Activated naive CD4-positive, alpha-beta T cell treated with anti-CD3 and anti-CD28 coated beads for 36 hours (primary cell): ENCODE measurements around the gene TMEM14A. TPM values are rescaled to one million over a fixed set of nuclear protein-coding genes. Genes with fewer than 3 reads are reported as not detected.

ENCODE experiments used
- CTCF ChIA-PET: fragments of 350-600 bp; sonication (Branson Sonifier 250); formaldehyde crosslinking; loops from one replicate; lab custom pipeline; 2021; ENCODE audit warnings: antibody characterized with exemption; lab: Charles Lee
- DNase-seq: peaks from one replicate; pipeline ENCODE4 v3.0.0-alpha.2; 2020
- H3K27ac Mint-ChIP-seq: one replicate; pipeline ENCODE4 v1.8.0; 2021; ENCODE audit warnings: mild to moderate bottlenecking, mixed read lengths
- H3K27me3 Mint-ChIP-seq: one replicate; pipeline ENCODE4 v1.8.0; 2021; ENCODE audit warnings: low read depth, mixed read lengths
- H3K36me3 Mint-ChIP-seq: one replicate; pipeline ENCODE4 v1.8.0; 2021; ENCODE audit warnings: low read depth, mixed read lengths
- H3K4me1 Mint-ChIP-seq: one replicate; pipeline ENCODE4 v1.8.0; 2021; ENCODE audit warnings: low read depth, mixed read lengths
- H3K4me3 Mint-ChIP-seq: one replicate; pipeline ENCODE4 v1.8.0; 2021; ENCODE audit warnings: mild to moderate bottlenecking, moderate library complexity, mixed read lengths
- H3K9me3 Mint-ChIP-seq: one replicate; pipeline ENCODE4 v1.8.0; 2021; ENCODE audit warnings: mixed read lengths
- intact Hi-C: fragments of 100-400 bp; cut with micrococcal nuclease; formaldehyde crosslinking; loops from one replicate; pipeline ENCODE4 v1.15.1; 2023
- total RNA-seq, 2 experiments: library from RNA; stranded (reverse); gene quantifications; one replicate each; pipeline ENCODE4 v1.2.3, GENCODE V29; 2021

The TMEM14A gene
- total RNA-seq, 2 experiments from 2014 or later, result 10.4 to 11.0 TPM

DNA sequence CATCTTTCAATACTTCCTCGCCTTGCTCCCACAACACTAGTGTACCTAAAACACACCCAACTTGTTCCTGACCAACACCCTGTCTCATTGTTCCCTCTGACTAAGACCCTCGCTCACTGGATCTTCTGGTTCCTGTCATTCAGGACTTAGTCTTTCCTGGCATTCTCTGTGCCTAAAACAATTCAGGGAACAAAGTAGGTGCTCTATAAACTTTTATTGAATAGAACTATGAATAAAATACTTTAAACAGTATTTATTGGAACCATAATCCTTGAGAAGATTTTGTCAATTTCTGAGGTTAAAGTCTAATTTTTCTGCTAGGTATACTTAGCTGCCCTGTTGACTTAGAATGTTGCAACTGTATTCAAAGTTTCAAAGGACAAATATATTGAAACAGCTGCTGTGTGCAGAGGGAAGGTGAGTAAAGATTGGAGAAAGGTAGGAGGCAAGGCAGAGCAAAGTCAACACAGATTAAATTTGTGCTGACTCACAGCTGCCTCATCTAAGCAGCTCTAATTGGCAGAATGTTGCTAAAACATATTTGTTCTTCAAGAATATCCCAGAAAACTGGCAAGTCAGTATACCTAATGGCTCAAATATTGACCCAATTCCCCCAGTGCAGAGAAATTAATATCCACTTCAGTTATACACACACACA is 54.8 kb downstream of the TMEM14A start:
- Mint-ChIP-seq H3K27me3 (no peaks in the 10 kb centered on the region), H3K36me3 (no peaks in the 10 kb centered on the region), H3K9me3 (no peaks in the 10 kb centered on the region), H3K27ac (no peak overlapping the region), H3K4me1 (no peaks in the 10 kb centered on the region), H3K4me3 (no peak overlapping the region)
- intact Hi-C loops, result no loop called here
- DNase-seq, result no peak
- CTCF ChIA-PET, result interaction anchor here (0.6 to 1.7 kb wide), 2 partner anchors 354 to 417 kb away, joined by 3 read pairs; no protein-coding TSS in a partner anchor

DNA sequence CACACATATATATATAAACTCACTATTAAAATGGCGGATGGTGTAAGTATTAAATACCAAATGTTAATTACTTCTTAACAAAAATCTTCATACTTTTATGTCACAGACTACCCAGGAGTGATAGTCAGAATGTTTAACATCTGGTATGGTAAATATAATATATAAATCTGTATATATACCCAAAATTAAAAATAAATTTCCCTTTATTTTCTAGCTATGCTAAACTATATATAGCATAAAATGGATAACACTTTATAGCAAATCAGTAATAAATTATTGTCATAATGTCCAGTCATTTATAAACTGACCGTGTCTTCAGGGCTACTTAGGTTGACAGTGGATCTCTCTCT is 55.3 kb downstream of the TMEM14A start:
- CTCF ChIA-PET, result no interaction called here
- intact Hi-C loops, result no loop called here
- no peak for DNase-seq
- H3K36me3 Mint-ChIP-seq, result no peaks in the 10 kb centered on the region
- H3K27me3 Mint-ChIP-seq, result no peaks in the 10 kb centered on the region
- H3K27ac Mint-ChIP-seq, result no peak overlapping the region
- no peak overlapping the region for H3K4me3 Mint-ChIP-seq
- H3K9me3 Mint-ChIP-seq, result no peaks in the 10 kb centered on the region
- no peaks in the 10 kb centered on the region for H3K4me1 Mint-ChIP-seq

DNA sequence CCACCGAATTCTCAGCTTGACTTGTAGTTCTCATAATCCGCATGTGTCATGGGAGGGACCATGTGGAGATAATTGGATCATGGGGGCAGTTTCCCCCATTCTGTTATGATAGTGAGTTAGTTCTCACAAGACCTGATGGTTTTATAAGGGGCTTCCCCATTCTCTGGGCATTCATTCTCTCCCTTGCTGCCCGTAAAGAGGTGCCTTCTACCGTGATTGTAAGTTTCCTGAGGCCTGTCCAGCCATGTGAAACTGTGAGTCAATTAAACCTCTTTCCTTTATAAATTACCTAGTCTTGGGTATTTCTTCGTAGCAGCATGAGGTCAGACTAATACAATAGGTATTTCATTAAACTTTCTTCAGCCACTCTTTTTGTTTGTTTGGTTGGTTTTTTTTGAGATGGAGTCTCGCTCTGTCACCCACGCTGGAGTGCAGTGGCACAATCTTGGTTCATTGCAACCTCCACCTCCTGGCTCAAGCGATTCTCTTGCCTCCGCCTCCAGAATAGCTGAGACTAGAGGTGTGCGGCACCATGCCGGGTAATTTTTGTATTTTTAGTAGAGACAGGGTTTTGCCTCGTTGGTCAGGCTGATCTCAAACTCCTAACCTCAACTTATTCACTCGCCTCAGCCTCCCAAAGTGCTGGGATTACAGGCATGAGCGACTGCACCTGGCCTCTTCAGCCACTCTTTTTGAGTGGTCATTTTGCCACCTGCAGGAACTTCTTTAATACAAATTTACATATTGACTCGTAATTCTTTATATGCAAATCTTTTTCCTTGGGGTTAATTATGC is 56.0 kb downstream of the TMEM14A start:
- CTCF ChIA-PET, result no interaction called here
- Mint-ChIP-seq H3K4me3 (no peak overlapping the region), H3K27ac (no peak overlapping the region), H3K4me1 (no peaks in the 10 kb centered on the region), H3K9me3 (no peaks in the 10 kb centered on the region), H3K27me3 (no peaks in the 10 kb centered on the region), H3K36me3 (no peaks in the 10 kb centered on the region)
- intact Hi-C loops, result no loop called here
- no peak for DNase-seq

- Mint-ChIP-seq H3K4me3 (no peak overlapping the region), H3K27ac (no peak overlapping the region), H3K27me3 (no peaks in the 10 kb centered on the region), H3K36me3 (no peaks in the 10 kb centered on the region), H3K4me1 (no peaks in the 10 kb centered on the region), H3K9me3 (no peaks in the 10 kb centered on the region)
- no peak for DNase-seq
- intact Hi-C loops, result no loop called here
- CTCF ChIA-PET, result no interaction called here
Measured at GRCh38 chr6:52727908-52728307, 57.0 kb downstream of the TMEM14A start.

DNA sequence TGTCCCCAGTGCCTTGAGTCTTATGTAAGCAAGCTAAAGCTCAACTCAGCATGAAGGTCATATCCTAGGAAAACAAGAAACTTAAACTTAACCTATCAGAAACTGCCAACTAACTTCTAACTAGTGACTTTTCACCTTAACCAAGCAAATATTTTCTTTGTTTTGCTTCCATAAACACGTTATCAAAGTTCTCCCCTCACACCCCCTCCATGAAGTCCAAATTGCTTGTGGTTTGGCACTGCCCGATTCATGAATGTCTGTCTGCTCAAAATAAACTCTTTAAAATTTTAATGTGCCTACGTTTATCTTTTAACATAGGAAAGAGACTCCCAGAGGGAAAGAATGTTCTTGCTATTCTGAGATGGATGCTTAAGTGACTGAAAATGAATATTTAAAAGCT is 57.5 kb downstream of the TMEM14A start:
- Mint-ChIP-seq H3K4me1 (no peaks in the 10 kb centered on the region), H3K4me3 (no peak overlapping the region), H3K36me3 (no peaks in the 10 kb centered on the region), H3K9me3 (no peaks in the 10 kb centered on the region), H3K27me3 (no peaks in the 10 kb centered on the region), H3K27ac (no peak overlapping the region)
- intact Hi-C loops, result no loop called here
- no peak for DNase-seq
- CTCF ChIA-PET, result no interaction called here

DNA sequence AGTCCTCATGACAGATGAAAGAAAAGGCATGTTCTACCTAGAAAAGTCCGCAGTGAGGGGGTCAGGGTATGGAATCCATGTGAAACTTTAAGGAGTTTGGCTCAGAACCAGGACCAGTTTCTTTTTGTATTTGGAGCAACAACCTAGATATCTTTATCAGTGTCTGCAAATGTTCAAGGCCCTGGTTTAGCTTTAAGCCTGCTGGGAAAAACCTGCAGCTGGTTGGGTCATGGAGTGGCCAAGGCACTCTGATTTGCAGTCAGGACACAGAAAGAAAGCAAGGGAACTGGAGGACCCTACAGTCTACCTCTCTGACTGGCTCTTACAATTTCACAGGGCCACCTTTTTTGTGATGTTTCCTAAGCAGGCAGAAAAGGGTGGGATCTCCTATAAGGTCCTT is 58.7 kb downstream of the TMEM14A start:
- intact Hi-C loops, result no loop called here
- Mint-ChIP-seq H3K36me3 (no peaks in the 10 kb centered on the region), H3K27me3 (no peaks in the 10 kb centered on the region), H3K4me3 (no peak overlapping the region), H3K9me3 (no peaks in the 10 kb centered on the region), H3K4me1 (no peaks in the 10 kb centered on the region), H3K27ac (no peak overlapping the region)
- DNase-seq, result no peak
- CTCF ChIA-PET, result interaction anchor here (0.9 kb wide), 1 partner anchor 78 kb away, joined by 7 read pairs; no protein-coding TSS in a partner anchor

- intact Hi-C loops, result no loop called here
- Mint-ChIP-seq H3K27me3 (no peaks in the 10 kb centered on the region), H3K9me3 (no peaks in the 10 kb centered on the region), H3K36me3 (no peaks in the 10 kb centered on the region), H3K27ac (no peak overlapping the region), H3K4me1 (no peaks in the 10 kb centered on the region), H3K4me3 (no peak overlapping the region)
- DNase-seq, result no peak
- CTCF ChIA-PET, result interaction anchor here (0.6 kb wide), 1 partner anchor 9 kb away, joined by 4 read pairs; no protein-coding TSS in a partner anchor
Measured at GRCh38 chr6:52731719-52732118, 60.8 kb downstream of the TMEM14A start.

GRCh38 chr6:52733172-52733571 is 62.3 kb downstream of the TMEM14A start:
- Mint-ChIP-seq H3K27me3 (no peaks in the 10 kb centered on the region), H3K9me3 (no peaks in the 10 kb centered on the region), H3K4me1 (no peaks in the 10 kb centered on the region), H3K36me3 (no peaks in the 10 kb centered on the region), H3K4me3 (no peak overlapping the region), H3K27ac (no peak overlapping the region)
- no peak for DNase-seq
- CTCF ChIA-PET, result no interaction called here
- intact Hi-C loops, result no loop called here

GRCh38 chr6:52734072-52734471 is 63.2 kb downstream of the TMEM14A start:
- Mint-ChIP-seq H3K27ac (no peak overlapping the region), H3K4me1 (no peaks in the 10 kb centered on the region), H3K9me3 (no peaks in the 10 kb centered on the region), H3K36me3 (no peaks in the 10 kb centered on the region), H3K27me3 (no peaks in the 10 kb centered on the region), H3K4me3 (no peak overlapping the region)
- CTCF ChIA-PET, result no interaction called here
- intact Hi-C loops, result no loop called here
- no peak for DNase-seq

DNA sequence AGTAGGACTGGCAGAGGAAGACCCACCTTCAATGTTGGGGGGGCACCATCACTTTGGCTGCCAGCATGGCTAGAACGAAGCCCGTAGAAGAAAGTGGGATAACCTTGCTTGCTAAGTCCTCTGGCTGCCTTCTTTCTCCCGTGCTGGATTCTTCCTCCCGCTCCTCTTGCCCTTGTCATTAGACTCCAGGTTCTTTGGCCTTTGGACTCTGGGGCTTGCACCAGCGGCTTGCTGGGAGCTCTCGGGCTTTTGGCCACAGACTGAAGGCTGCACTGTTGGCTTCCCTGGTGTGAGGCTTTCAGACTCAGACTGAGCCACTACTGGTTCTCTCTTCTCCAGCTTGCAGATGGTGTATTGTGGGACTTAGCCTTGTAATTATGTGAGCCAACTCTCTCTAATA is 64.2 kb downstream of the TMEM14A start:
- CTCF ChIA-PET, result no interaction called here
- intact Hi-C loops, result no loop called here
- DNase-seq, result no peak
- H3K4me1 Mint-ChIP-seq, result no peaks in the 10 kb centered on the region
- H3K4me3 Mint-ChIP-seq, result no peak overlapping the region
- no peaks in the 10 kb centered on the region for H3K27me3 Mint-ChIP-seq
- no peaks in the 10 kb centered on the region for H3K36me3 Mint-ChIP-seq
- no peak overlapping the region for H3K27ac Mint-ChIP-seq
- peaks cover 3% of the 10 kb centered on the region for H3K9me3 Mint-ChIP-seq

- intact Hi-C loops, result no loop called here
- CTCF ChIA-PET, result no interaction called here
- no peak overlapping the region for H3K27ac Mint-ChIP-seq
- DNase-seq, result no peak
- H3K36me3 Mint-ChIP-seq, result no peaks in the 10 kb centered on the region
- H3K9me3 Mint-ChIP-seq, result peaks cover 7% of the 10 kb centered on the region
- H3K4me1 Mint-ChIP-seq, result no peaks in the 10 kb centered on the region
- no peak overlapping the region for H3K4me3 Mint-ChIP-seq
- H3K27me3 Mint-ChIP-seq, result no peaks in the 10 kb centered on the region
Measured at GRCh38 chr6:52736145-52736544, 65.2 kb downstream of the TMEM14A start.
